GM12801 (cell line): Measurements from ENCODE around the gene NARS2.

Experiments used
- TF ChIP-seq, protein P1 (sequence below): IDR thresholded peaks from one replicate; pipeline ENCODE4 v1.5.1; 2011; ENCODE audit warnings: control low read depth; ENCODE audit not compliant: insufficient read length; ENCODE audit errors: extremely low read depth

NARS2 gene

DNA sequence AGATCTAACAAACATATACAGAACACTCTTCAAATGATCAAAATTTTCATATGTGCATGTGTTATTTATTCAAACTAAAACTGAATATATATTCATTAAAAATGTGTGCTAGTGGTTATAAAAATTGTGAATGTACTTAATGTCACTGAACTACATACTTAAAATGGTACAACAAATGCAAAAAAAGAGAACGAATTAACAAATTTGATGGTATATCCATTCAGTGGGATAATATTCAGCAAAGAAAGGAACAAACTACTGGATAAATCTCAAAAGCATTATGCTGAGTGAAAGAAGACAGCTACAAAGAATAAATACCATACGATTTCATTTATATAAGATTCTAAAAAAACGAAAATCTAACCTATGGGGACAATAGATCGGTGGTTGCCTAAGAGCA is 64.1 kb downstream of the NARS2 start:
- TF ChIP-seq, protein P1, sequence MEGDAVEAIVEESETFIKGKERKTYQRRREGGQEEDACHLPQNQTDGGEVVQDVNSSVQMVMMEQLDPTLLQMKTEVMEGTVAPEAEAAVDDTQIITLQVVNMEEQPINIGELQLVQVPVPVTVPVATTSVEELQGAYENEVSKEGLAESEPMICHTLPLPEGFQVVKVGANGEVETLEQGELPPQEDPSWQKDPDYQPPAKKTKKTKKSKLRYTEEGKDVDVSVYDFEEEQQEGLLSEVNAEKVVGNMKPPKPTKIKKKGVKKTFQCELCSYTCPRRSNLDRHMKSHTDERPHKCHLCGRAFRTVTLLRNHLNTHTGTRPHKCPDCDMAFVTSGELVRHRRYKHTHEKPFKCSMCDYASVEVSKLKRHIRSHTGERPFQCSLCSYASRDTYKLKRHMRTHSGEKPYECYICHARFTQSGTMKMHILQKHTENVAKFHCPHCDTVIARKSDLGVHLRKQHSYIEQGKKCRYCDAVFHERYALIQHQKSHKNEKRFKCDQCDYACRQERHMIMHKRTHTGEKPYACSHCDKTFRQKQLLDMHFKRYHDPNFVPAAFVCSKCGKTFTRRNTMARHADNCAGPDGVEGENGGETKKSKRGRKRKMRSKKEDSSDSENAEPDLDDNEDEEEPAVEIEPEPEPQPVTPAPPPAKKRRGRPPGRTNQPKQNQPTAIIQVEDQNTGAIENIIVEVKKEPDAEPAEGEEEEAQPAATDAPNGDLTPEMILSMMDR: no peak

DNA sequence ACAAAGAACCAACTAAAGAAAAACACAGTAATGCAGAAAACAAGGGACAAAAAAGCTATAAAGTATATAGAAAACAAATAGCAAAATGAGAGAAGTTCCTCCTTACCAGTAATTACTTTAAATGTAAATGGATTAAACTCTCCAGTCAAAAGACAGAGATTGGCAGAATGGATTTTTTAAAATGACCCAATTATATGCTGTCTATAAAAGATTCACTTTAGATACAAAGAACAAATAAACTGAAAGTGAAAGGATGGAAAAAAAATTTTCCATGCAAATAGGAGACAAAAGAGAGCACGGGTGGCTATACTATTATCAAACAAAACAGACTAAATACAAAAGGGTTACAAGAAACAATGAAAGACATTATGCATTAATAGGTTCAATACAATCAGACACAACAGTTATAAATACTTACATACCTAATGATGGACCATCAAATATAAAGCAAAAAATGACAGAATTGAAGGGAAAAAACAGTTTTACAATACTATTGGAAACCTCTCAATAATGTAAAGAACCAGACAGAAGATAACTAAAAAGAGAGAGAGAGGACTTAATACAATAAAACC is 64.6 kb downstream of the NARS2 start:
- TF ChIP-seq, protein P1: no peak

DNA sequence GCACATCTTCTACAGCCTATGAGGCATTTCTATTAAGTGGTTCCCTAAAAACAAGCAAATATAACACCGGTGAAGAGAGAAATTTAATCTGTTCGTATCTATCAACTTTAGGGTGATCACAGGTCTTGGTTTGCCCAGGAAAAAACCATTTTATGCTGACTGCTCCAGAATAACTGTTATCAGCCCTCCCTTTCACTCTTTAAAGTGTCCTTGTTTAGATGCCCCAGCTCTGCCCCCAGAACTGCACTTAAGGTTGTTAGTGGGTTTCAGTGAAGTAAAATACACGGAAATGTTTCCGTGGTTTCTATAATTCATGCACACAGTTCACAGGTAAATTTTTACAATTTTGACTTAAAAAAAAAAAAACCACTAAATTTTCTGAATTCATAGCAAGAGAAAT is 70.0 kb downstream of the NARS2 start:
- TF ChIP-seq, protein P1: no peak

DNA sequence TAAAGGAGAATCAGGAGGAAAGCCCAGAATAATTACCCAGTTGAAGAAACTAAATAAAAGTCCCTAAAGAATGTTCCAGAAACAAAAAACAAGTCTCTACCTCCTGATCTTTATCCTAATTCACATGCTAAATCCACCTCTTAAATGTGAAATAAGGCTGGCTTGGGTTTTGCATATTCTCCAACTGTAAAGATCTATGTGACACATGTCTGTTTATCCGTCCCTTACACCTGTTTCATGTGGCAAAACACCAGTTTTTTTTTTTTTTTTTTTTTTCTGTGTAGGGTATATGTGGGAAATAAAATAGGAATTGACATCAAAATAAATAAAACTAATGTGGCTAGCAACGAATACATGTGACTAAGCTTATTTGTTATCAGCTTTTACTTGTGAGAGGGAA is 70.5 kb downstream of the NARS2 start:
- TF ChIP-seq, protein P1: no peak

DNA sequence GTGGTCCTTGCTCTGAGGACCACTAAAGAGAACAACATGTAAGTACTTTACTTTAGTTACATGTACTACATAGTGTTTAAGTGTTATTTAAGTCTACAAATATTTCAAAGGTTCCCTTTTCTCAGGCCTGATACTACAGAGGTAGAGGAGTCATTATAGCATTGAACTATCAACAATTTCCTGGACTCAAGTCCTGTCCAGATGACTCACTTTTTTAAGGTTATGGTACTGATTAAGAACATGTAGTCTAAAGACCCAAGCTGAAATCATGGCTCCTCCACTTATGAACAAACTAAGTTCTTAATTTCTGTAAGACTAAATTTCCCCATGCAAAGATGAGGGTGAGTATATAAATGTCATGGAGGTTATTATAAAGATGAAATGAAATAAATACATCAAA is 74.7 kb downstream of the NARS2 start:
- TF ChIP-seq, protein P1: no peak

DNA sequence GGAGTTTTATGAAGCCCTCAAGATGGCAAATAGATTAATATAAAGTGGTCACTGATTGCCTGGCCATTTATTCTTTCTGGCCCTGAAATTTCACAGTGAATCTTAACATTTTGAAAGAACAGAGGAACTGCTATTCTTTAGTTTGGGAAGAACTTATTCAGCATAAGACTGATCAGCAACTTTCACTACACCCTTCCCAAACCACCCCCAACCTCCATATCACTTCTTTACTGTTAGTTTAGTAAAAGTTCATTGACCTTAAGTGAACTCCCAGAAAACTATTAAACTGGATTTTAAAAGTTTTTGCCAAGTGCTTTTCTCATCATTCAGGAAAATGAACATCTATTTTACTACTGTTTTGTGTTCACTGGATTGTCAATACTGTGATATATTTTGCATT is 77.4 kb downstream of the NARS2 start:
- TF ChIP-seq, protein P1: no peak

DNA sequence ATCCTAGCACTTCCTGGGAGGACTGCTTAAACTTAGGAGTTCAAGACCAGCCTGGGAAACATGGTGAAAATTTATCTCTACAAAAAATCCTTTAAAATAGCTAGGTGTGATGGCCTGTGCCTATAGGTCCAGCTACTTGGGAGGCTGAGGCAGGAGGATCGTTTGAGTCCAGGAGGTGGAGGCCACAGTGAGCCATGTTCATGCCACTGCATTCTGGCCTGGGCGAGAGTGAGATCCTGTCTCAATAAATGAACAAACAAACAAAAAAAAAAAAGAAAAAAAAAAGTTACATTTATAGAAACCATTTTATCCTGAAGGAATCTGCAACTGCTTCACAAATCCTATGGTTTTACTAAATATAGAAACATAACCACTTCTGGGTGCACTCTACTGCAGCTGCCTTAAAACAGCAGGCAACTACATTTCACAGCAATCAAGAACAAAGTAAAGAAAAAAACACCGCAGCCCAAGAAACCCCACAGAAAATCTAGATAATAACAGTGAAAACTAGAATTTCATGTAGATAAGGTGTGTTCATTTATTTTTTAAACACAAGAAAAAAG is 81.2 kb downstream of the NARS2 start:
- TF ChIP-seq, protein P1: no peak

DNA sequence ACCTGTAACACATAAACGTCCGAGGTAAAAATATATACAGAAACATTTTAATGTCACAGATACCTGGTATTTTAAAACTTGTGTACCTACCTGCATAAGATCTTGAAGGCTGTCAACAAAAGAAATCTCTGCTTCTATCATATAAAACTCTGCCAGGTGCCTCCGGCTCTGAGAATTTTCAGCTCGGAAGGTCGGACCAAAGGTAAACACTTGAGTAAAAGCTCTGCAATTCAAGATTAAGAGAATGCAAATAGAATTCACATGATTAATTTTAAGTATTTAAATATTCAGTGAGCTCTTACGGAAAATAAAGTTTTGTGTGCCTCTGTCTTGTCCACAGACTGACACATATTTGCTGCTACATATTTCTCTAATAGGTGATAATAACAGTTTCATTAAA is 81.7 kb downstream of the NARS2 start:
- TF ChIP-seq, protein P1: no peak
